Upper lobe of right lung (tissue), 1 donor: ENCODE results near the gene TMEM62. TPM values are rescaled to one million over a fixed set of nuclear protein-coding genes. Genes with fewer than 3 reads are reported as not detected.
A peak's percentile ranks its signal among the peaks of the same experiment; 100 is the strongest.

Source experiments
- ATAC-seq: fragments of 200-7000 bp; cut with Tn5 transposase; one replicate; pipeline ENCODE4 v1.9.1; 2020; ENCODE audit warnings: mild to moderate bottlenecking, moderate library complexity
- DNase-seq: peaks from one replicate; pipeline ENCODE4 v3.0.0-alpha.2; 2020
- H3K27ac ChIP-seq: fragments of 200-600 bp; one replicate; pipeline ENCODE4 v1.8.0; 2022
- H3K27me3 ChIP-seq: fragments of 200-600 bp; one replicate; pipeline ENCODE4 v1.8.0; 2022; ENCODE audit warnings: mild to moderate bottlenecking
- H3K36me3 ChIP-seq: fragments of 200-600 bp; one replicate; pipeline ENCODE4 v1.8.0; 2022
- H3K4me1 ChIP-seq: fragments of 200-600 bp; one replicate; pipeline ENCODE4 v1.8.0; 2022
- H3K4me3 ChIP-seq: fragments of 200-600 bp; one replicate; pipeline ENCODE4 v1.8.0; 2022; ENCODE audit warnings: mild to moderate bottlenecking
- H3K9me3 ChIP-seq: fragments of 200-600 bp; one replicate; pipeline ENCODE4 v1.8.0; 2022
- intact Hi-C: fragments of 100-400 bp; cut with DNase I; formaldehyde crosslinking; loops from one replicate; pipeline ENCODE4 v1.11.0; 2022
- total RNA-seq: library from RNA; stranded (reverse); fragmentation: NEBNext Ultra II Directional; extraction: Animal tissue kit (Norgen Biotek cat#: 25700); gene quantifications from one replicate; pipeline ENCODE4 v1.2.1, GENCODE V29; 2021
- TF ChIP-seq, protein P1 (sequence below): fragments of 200-600 bp; IDR thresholded peaks from one replicate; pipeline ENCODE4 v1.8.0; 2022; ENCODE audit warnings: antibody characterized with exemption
- donor health status: DM: no; HTN: yes; CAD: no; lungs with severe emphysema.

TMEM62 gene
- total RNA-seq, 1 donor from 2014 or later = 28.1 TPM

DNA sequence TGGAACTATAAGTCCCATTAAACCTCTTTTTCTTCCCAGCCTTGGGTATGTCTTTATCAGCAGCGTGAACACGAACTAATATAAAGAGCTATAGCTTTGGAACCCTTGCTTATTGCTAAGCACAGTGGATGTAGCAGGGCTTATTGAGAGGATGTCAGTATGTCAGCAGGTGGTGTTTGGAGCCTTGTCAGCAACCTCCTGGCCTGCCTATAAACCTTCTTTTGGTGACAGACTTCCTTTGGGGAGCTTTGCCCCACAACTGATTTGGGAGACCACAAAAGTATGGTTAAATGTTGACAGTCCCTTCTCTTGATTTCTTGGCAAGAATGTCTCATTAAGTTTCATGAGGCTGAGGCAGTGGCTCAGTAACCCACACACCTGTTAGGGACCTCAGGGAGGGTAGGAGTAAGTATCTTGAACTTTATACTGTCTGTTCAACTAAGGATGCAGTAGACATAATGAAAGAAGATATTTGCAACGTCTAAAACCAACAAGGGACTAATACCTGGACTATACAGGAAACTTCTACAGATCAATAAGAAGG is 66.6 kb downstream of the TMEM62 start:
- no peak for DNase-seq
- Histone ChIP-seq H3K27me3 (no peaks in the 10 kb centered on the region), H3K4me1 (no peaks in the 10 kb centered on the region), H3K36me3 (peaks cover 25% of the 10 kb centered on the region), H3K4me3 (no peak overlapping the region), H3K27ac (no peak overlapping the region), H3K9me3 (no peaks in the 10 kb centered on the region)
- no peak for ATAC-seq
- intact Hi-C loops = no loop called here
- TF ChIP-seq, protein P1, sequence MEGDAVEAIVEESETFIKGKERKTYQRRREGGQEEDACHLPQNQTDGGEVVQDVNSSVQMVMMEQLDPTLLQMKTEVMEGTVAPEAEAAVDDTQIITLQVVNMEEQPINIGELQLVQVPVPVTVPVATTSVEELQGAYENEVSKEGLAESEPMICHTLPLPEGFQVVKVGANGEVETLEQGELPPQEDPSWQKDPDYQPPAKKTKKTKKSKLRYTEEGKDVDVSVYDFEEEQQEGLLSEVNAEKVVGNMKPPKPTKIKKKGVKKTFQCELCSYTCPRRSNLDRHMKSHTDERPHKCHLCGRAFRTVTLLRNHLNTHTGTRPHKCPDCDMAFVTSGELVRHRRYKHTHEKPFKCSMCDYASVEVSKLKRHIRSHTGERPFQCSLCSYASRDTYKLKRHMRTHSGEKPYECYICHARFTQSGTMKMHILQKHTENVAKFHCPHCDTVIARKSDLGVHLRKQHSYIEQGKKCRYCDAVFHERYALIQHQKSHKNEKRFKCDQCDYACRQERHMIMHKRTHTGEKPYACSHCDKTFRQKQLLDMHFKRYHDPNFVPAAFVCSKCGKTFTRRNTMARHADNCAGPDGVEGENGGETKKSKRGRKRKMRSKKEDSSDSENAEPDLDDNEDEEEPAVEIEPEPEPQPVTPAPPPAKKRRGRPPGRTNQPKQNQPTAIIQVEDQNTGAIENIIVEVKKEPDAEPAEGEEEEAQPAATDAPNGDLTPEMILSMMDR = no peak

DNA sequence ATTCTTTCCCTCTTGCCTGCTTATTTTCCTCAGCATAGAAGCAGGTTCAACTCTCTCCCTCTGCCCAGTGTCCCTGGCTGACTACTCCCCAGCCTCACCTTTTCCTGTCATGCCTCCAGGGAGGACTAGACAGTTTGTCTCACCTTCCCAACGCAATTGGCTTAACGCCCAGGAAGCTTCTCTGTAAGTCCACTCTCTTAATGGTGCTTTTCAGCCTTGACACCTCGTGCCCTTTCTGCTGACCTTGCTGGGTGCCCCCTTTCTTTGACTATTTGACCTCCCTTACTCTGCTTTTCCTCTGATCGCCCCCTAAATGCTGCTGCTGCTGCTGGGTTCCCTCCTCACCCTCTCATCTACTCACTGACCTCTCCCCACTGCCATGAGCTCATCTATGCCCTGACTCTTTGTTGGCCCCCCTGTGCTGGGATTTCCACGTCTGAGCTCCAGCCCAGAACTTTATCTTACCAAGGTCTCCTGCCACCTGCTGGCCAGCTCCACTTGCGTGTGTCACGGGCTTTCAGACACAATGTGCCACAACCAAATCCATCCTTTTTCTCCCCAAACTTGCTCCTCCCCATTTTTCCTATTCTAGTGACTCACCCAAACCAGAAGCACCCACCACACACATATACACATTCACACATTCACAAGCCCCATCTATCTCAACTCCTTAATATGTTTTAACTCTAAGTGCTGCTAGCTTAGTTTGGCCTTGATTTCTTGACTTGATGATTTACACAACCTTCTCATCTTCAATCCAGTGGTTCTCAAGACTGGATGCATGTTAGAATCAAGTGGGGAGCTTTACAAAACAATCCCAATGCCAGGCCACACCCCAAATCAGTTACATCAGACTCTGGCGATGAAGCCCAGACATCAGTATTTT is 70.9 kb downstream of the TMEM62 start:
- intact Hi-C loops = no loop called here
- Histone ChIP-seq H3K4me1 (no peaks in the 10 kb centered on the region), H3K27ac (no peak overlapping the region), H3K36me3 (no peaks in the 10 kb centered on the region), H3K27me3 (peaks cover 4% of the 10 kb centered on the region), H3K4me3 (no peak overlapping the region), H3K9me3 (no peaks in the 10 kb centered on the region)
- TF ChIP-seq, protein P1 = peak; percentile 54
- DNase-seq (no peak), ATAC-seq (peak; percentile 48)

- Histone ChIP-seq H3K36me3 (no peaks in the 10 kb centered on the region), H3K9me3 (no peaks in the 10 kb centered on the region), H3K4me3 (no peak overlapping the region), H3K27me3 (peaks cover 6% of the 10 kb centered on the region), H3K4me1 (no peaks in the 10 kb centered on the region), H3K27ac (no peak overlapping the region)
- TF ChIP-seq, protein P1 = no peak
- no peak for ATAC-seq
- intact Hi-C loops = no loop called here
- no peak for DNase-seq
Measured at GRCh38 chr15:43206054-43206453, 72.7 kb downstream of the TMEM62 start.

- no peaks in the 10 kb centered on the region for H3K9me3 ChIP-seq
- TF ChIP-seq, protein P1 = no peak
- intact Hi-C loops = no loop called here
- no peak overlapping the region for H3K27ac ChIP-seq
- DNase-seq = no peak
- peaks cover 6% of the 10 kb centered on the region for H3K27me3 ChIP-seq
- no peak for ATAC-seq
- no peaks in the 10 kb centered on the region for H3K36me3 ChIP-seq
- H3K4me3 ChIP-seq = no peak overlapping the region
- no peaks in the 10 kb centered on the region for H3K4me1 ChIP-seq
Measured at GRCh38 chr15:43207024-43207423, 73.6 kb downstream of the TMEM62 start.

- Histone ChIP-seq H3K27ac (no peak overlapping the region), H3K4me1 (no peaks in the 10 kb centered on the region), H3K4me3 (no peak overlapping the region), H3K27me3 (peaks cover 6% of the 10 kb centered on the region), H3K9me3 (no peaks in the 10 kb centered on the region), H3K36me3 (no peaks in the 10 kb centered on the region)
- intact Hi-C loops = no loop called here
- TF ChIP-seq, protein P1 = no peak
- ATAC-seq (no peak), DNase-seq (no peak)
Measured at GRCh38 chr15:43208052-43209002, 74.9 kb downstream of the TMEM62 start.
